COLO829 (cell line): ENCODE data around the gene RTN4RL1.
"Not testable (repeated sequence)": the region's sequence is repeated elsewhere in the genome, so short reads cannot be mapped to it uniquely, and the experiment has no call there.

Experiments used
- DNase-seq: peaks from one replicate; pipeline ENCODE4 v3.0.0; 2012; ENCODE audit warnings: low spot score

The RTN4RL1 gene

DNA sequence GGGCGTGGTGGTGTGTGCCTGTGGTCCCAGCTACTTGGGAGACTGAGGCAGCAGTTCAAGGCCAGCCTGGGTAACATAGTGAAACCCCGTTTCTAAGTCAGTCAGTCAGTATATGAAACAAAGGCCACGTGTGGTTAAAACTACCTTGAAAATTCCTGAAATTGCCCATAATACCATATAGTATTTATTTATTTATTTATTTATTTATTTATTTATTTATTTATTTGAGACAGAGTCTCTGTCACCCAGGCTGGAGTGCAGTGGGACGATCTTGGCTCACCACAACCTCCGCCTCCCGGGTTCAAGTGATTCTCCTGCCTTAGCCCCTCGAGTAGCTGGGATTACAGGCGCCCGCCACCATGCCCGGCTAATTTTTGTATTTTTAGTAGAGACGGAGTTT lies 129.7 kb downstream of the RTN4RL1 start:
- DNase-seq = not testable (repeated sequence)

DNA sequence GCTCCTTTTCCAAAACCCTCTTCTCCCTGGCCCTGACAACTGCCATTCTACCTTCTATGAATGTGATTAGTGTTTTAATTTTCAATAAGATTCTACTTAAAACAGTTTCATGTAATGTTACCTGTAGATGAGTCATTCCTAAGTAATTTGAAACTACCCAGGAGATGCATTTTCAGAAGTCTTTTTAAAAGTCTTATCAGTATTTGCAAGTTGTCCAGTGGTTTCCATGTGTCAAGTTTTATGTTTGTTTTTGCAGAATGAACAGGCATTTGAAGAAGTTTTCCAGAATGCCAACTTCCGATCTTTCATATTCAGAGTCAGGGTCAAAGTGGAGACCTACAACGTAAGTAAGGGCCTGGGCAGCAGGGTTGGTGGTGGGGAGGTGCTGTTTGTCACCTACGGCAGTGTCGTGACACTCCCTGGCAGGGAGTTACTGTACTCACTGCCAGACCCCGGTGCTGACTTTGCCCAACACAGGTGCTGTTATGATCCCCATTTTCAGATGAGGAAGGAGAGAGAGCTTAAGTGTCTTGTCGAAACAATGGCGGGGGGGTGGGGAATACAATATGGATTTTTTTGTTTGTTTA lies 130.3 kb downstream of the RTN4RL1 start:
- no peak for DNase-seq

DNA sequence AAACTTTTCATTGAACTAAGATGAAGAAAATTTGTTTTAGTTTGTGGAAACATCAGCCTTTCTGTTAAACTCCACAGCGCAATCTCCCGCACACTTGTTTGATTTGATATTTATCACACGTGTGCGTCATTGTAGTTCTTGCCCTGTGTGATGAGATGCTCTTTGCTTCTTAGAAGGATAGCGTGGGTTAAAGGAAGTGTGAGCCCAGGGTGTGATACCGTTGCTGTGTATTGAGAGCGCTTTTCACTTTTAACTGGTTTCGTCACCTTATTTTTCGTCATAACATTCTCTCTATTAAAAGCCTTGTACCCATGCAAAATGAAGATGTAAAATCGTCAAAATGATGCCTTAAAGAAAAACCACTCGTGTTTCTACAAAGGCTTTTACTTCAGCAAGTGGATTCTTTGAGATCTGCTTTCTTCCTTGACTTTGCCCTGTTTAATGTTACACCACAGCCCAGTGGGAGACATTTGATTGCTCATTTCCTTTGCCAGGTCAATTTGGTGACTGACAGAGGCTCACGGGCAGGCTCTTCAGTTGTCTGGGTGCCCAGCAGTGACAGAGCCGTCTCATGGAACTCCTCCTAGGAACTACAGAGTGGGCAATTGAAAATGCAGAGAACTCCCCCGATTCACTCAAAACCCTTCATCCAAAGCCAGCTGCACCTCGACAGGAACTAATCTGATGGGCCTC lies 134.2 kb downstream of the RTN4RL1 start:
- DNase-seq = no peak

DNA sequence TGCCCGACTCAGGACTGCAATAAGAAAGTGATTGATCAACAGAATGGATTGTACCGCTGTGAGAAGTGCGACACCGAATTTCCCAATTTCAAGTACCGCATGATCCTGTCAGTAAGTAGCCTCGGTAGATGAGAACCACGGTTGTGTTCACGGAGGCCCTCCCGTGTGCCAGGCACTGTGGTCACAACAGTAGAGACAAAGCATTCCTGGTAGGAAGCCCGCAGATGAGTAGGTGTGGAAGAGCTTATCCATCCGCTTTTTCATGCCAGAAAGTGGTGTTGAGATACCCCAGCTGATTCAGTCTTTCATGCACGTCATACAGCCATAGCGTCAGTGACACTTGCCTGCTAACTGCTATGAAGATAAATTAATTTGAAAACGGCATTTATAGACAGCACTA lies 136.4 kb downstream of the RTN4RL1 start:
- DNase-seq = no peak
